Parietal lobe (tissue), 2 donors: ENCODE data around the gene COMTD1. TPM values are rescaled to one million over a fixed set of nuclear protein-coding genes. Genes with fewer than 3 reads are reported as not detected.

Experiments used
- small RNA-seq: library from RNA; depleted of rRNA; stranded (forward); fragments of <200 nt; gene quantifications from one replicate; pipeline ENCODE3, GENCODE V24; 2014; ENCODE audit warnings: low replicate concordance
- total RNA-seq: library from RNA; depleted of rRNA; stranded (reverse); fragments of >200 nt; gene quantifications from one replicate; pipeline ENCODE4 v1.2.3, GENCODE V29; 2014

COMTD1 gene
- total RNA-seq, result 16.3 TPM

DNA sequence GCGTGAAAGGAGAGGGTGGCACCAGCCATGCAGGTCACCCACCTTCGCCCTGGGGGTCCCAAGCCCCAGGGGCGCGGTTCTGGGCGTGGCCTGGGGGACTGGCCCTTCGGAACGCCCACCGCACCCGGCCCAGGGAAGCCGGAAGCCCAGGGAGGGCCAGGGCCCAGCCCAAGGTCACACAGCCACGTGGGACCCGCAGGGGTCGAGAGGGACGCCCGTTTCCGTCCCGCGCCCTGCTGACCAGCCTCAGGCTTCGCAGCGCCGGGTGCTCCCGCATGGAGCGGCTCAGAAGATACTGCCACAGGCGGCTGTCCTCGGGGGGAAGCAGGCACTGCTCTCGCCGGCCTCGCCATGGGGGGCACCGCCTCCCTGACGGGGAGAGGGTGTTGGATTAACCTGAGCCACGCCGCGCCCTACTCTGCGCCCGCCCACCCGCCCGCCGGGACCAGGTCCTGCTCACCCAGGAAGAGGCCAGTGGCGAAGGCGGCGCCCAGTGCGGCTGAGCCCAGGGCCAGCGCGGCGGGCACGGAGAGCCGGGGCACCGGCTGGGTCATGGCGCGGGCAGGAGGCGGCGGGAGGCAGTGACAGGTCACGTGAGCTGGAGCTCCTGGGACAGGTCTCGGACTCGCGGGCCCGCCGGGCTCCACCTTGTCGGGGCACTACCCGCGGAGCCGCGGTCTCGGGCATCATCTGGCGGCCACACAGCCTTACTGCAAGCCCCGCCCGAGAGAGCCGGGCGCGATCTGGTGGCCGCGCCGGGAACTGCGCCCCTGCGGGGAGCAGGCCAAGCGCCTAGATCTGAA is at the start of gene COMTD1:
COMTD1 (minus strand) TSS at position 583 of the 803 bp plus-strand sequence; CDS start at position 554, 29 bp downstream.

DNA sequence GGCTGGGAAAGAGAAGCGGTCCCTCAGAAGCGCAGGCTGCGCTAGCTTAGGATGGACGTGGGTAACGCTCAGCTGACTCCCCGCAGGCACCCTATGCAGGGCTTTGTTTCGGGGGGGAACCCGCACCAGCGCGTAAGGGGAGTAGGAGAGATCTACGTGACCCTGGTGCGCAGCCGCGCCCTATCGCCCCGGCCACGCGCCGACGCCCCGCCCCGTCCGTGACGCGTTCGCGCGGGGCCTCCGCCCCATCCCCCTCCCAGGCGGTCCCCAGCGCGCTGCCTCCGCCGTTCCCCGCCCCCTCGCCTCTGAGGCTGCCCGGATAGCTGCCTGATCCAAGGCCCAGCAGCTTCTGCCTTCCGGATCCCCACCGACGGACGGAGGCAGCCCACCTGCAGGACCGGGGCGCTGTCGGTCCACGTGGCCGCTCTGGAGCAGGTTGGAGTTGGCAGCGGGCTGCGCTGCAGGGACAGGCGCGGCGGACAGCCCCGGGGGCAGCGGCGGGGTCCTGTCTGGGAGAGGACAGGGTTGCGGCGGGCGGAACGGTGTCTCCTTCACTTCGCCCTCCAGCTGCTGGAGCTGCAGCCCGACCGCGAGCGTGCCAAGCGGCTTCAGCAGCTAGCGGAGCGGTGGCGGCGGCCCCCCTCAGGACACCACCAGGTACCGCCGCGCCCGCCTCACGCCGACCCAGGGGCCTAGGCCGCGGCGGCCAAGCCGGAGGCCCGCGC is 25.3 kb downstream of the COMTD1 start, which contains the start of gene VDAC2:
VDAC2 (plus strand) TSS at position 515 of the 725 bp plus-strand sequence. CDS start 363 bp downstream, outside the sequence.

Small RNA genes lying within 50 kb of the gene (small RNA-seq; reads per million reads assigned to genes)
- gene HMGA1P5 (not detected), gene RPL39P25 (not detected)

Other genes with a start within 250 kb of the COMTD1 start
- gene SAMD8, start 124.3 kb downstream of the COMTD1 start, total RNA-seq, result 71.1 TPM
- 114 TPM for gene VDAC2, start 25.2 kb downstream of the COMTD1 start, total RNA-seq
- 1.9 TPM for gene ZNF503, start 165.8 kb upstream of the COMTD1 start, total RNA-seq
- 0.94 TPM for gene LRMDA, start 195.7 kb upstream of the COMTD1 start, total RNA-seq